H1 (cell line): ENCODE measurements around the gene ATP5F1E. TPM values are rescaled to one million over a fixed set of nuclear protein-coding genes. Genes with fewer than 3 reads are reported as not detected.

Experiments
- CTCF ChIA-PET: fragments of 300-600 bp; sonication (Branson Sonifier 250); formaldehyde crosslinking; loops from one replicate; lab custom pipeline; 2021; ENCODE audit not compliant: partially characterized antibody; lab: Charles Lee
- POLR2A ChIA-PET: fragments of 300-600 bp; sonication (Branson Sonifier 250); formaldehyde crosslinking; loops from one replicate; lab custom pipeline; 2021; ENCODE audit warnings: inconsistent platforms; ENCODE audit not compliant: partially characterized antibody; lab: Charles Lee
- DNase-seq, 2 experiments: peaks; one replicate each; pipeline versions ENCODE4 v3.0.0 to v3.0.0-alpha.2; 2010 to 2022; ENCODE audit warnings: low spot score in 2 of 2, low read depth in 1 of 2, mixed read lengths in 1 of 2
- FAIRE-seq: peaks from 2 replicates; lab custom pipeline; 2011; peaks lifted over from hg19 to GRCh38; lab: Jason Lieb, UNC
- H2AFZ ChIP-seq: 2 replicates; pipeline ENCODE4 v1.8.1; 2012; ENCODE audit warnings: low read length, inconsistent platforms
- H2AK5ac ChIP-seq: 2 replicates; pipeline ENCODE4 v1.6.1; 2013; ENCODE audit warnings: low read depth, low read length
- H2BK120ac ChIP-seq: replicated peaks from 2 replicates; pipeline ENCODE3; 2013; ENCODE audit warnings: low read depth, low read length, inconsistent platforms
- H2BK12ac ChIP-seq: 2 replicates; pipeline ENCODE4 v1.6.1; 2013; ENCODE audit warnings: low read depth, low read length
- H2BK15ac ChIP-seq: 2 replicates; pipeline ENCODE4 v1.6.1; 2013; ENCODE audit warnings: low read length
- H2BK20ac ChIP-seq: 2 replicates; pipeline ENCODE4 v1.6.1; 2013; ENCODE audit warnings: low read length
- H2BK5ac ChIP-seq: 2 replicates; pipeline ENCODE4 v1.6.1; 2013; ENCODE audit warnings: low read depth, low read length
- H3K14ac ChIP-seq: 2 replicates; pipeline ENCODE4 v1.6.1; 2013; ENCODE audit warnings: inconsistent platforms; ENCODE audit not compliant: insufficient read length
- H3K18ac ChIP-seq: 2 replicates; pipeline ENCODE4 v1.6.1; 2013; ENCODE audit warnings: low read length; ENCODE audit errors: extremely low read depth
- H3K23ac ChIP-seq: 2 replicates; pipeline ENCODE4 v1.6.1; 2013; ENCODE audit warnings: inconsistent platforms; ENCODE audit not compliant: insufficient read length
- H3K23me2 ChIP-seq: 2 replicates; pipeline ENCODE4 v1.6.1; 2013; ENCODE audit warnings: low read depth, low read length
- H3K27ac ChIP-seq: 2 replicates; pipeline ENCODE4 v1.6.1; 2011; ENCODE audit warnings: low read depth, low read length, inconsistent platforms
- H3K27me3 ChIP-seq, 4 experiments: replicated peaks in 1 of 4; 1 replicate in 1 of 4; 2 replicates in 3 of 4; pipeline versions ENCODE4 v1.6.1 to v1.8.1; 2011 to 2013; ENCODE audit warnings: low read length in 3 of 4, mild to moderate bottlenecking in 3 of 4, inconsistent platforms in 2 of 4, mixed read lengths in 2 of 4, moderate library complexity in 1 of 4; ENCODE audit not compliant: control insufficient read depth in 3 of 4, insufficient read depth in 3 of 4; ENCODE audit errors: extremely low read depth in 1 of 4
- H3K36me3 ChIP-seq, 4 experiments: 2 replicates each; pipeline versions ENCODE4 v1.6.1 to v1.8.1; 2011 to 2013; ENCODE audit warnings: mild to moderate bottlenecking in 4 of 4, low read length in 3 of 4, moderate library complexity in 2 of 4, control low read depth in 1 of 4, inconsistent platforms in 1 of 4; ENCODE audit not compliant: insufficient read depth in 4 of 4, control insufficient read depth in 2 of 4
- H3K4ac ChIP-seq: replicated peaks from 2 replicates; pipeline ENCODE3; 2013; ENCODE audit warnings: low read length, low read depth, mixed read lengths, inconsistent platforms; ENCODE audit not compliant: insufficient read length
- H3K4me1 ChIP-seq, 4 experiments: replicated peaks in 1 of 4; 1 replicate in 1 of 4; 2 replicates in 3 of 4; pipeline versions ENCODE4 v1.6.1 to v1.8.1; 2011 to 2013; ENCODE audit warnings: low read length in 3 of 4, inconsistent platforms in 2 of 4, mixed read lengths in 1 of 4; ENCODE audit not compliant: insufficient read depth in 4 of 4, control insufficient read depth in 3 of 4
- H3K4me2 ChIP-seq, 2 experiments: 2 replicates each; pipeline versions ENCODE4 v1.6.1 to v1.8.1; 2011 to 2013; ENCODE audit warnings: low read depth in 2 of 2, low read length in 2 of 2, control low read depth in 1 of 2, inconsistent platforms in 1 of 2, mild to moderate bottlenecking in 1 of 2; ENCODE audit not compliant: insufficient read depth in 1 of 2
- H3K4me3 ChIP-seq, 4 experiments: fragments of 200-600, 300-600 bp in 1 of 4; sonication (generic), shearing (Covaris generic), sonication (Bioruptor Twin) in 1 of 4; 2 replicates each; pipeline versions ENCODE4 v1.5.1 to v1.8.1; 2011 to 2016; ENCODE audit warnings: low read length in 4 of 4, low read depth in 3 of 4, control low read depth in 2 of 4, inconsistent platforms in 2 of 4, mild to moderate bottlenecking in 2 of 4, mixed read lengths in 1 of 4, moderate library complexity in 1 of 4; ENCODE audit not compliant: insufficient read depth in 2 of 4; ENCODE audit errors: extremely low read depth in 1 of 4
- H3K56ac ChIP-seq: replicated peaks from 2 replicates; pipeline ENCODE3; 2013; ENCODE audit warnings: low read depth, mild to moderate bottlenecking, mixed read lengths, low read length, inconsistent platforms; ENCODE audit not compliant: insufficient read length
- H3K79me1 ChIP-seq: 2 replicates; pipeline ENCODE4 v1.6.1; 2013; ENCODE audit warnings: low read depth, low read length, control low read depth
- H3K79me2 ChIP-seq, 2 experiments: 2 replicates each; pipeline versions ENCODE4 v1.6.1 to v1.8.1; 2012 to 2013; ENCODE audit warnings: low read length in 2 of 2, mild to moderate bottlenecking in 2 of 2, inconsistent platforms in 1 of 2; ENCODE audit not compliant: insufficient read depth in 2 of 2, control insufficient read depth in 1 of 2
- H3K9ac ChIP-seq, 4 experiments: replicated peaks in 1 of 4; 1 replicate in 1 of 4; 2 replicates in 3 of 4; pipeline versions ENCODE4 v1.6.1 to v1.8.1; 2011 to 2013; ENCODE audit warnings: low read depth in 3 of 4, low read length in 3 of 4, control low read depth in 2 of 4, mild to moderate bottlenecking in 2 of 4, moderate library complexity in 2 of 4, inconsistent platforms in 1 of 4; ENCODE audit errors: extremely low read depth in 1 of 4
- H3K9me3 ChIP-seq, 2 experiments: 2 replicates each; pipeline versions ENCODE4 v1.6.1 to v1.8.1; 2012 to 2013; ENCODE audit warnings: mild to moderate bottlenecking in 2 of 2, moderate library complexity in 2 of 2, control low read depth in 1 of 2, inconsistent platforms in 1 of 2, low read depth in 1 of 2, low read length in 1 of 2, mixed read lengths in 1 of 2; ENCODE audit not compliant: insufficient read depth in 2 of 2
- H4K20me1 ChIP-seq, 2 experiments: replicated peaks in 1 of 2; 2 replicates each; pipeline versions ENCODE3 to v1.8.1; 2011 to 2013; ENCODE audit warnings: inconsistent platforms in 2 of 2, low read length in 2 of 2, mild to moderate bottlenecking in 1 of 2; ENCODE audit not compliant: insufficient read depth in 2 of 2, control insufficient read depth in 1 of 2
- H4K5ac ChIP-seq: 2 replicates; pipeline ENCODE4 v1.6.1; 2013; ENCODE audit warnings: low read length, low read depth, mixed read lengths, inconsistent platforms; ENCODE audit not compliant: insufficient read length
- H4K8ac ChIP-seq: 2 replicates; pipeline ENCODE4 v1.8.0; 2013; ENCODE audit warnings: mild to moderate bottlenecking, moderate library complexity, low read length, inconsistent platforms; ENCODE audit not compliant: insufficient read depth; ENCODE audit errors: extremely low read depth
- H4K91ac ChIP-seq: replicated peaks from 2 replicates; pipeline ENCODE3; 2013; ENCODE audit warnings: low read length, mixed read lengths, inconsistent platforms; ENCODE audit not compliant: insufficient read length
- ASH2L ChIP-seq: fragments of 200-600, 300-600 bp; sonication (generic); IDR thresholded peaks from one replicate; pipeline ENCODE4 v1.7.1; 2017; ENCODE audit warnings: low read length
- CHD1 ChIP-seq: IDR thresholded peaks from 2 replicates; pipeline ENCODE4 v1.6.1; 2012; ENCODE audit warnings: low read depth, low read length, improper control_type of control experiment
- CTBP2 ChIP-seq: IDR thresholded peaks from 2 replicates; pipeline ENCODE4 v1.7.0; 2011; ENCODE audit warnings: borderline replicate concordance, mild to moderate bottlenecking, moderate library complexity, mixed read lengths, low read length; ENCODE audit not compliant: insufficient read depth, insufficient read length
- GTF2F1 ChIP-seq: IDR thresholded peaks from 2 replicates; pipeline ENCODE4 v1.6.1; 2012; ENCODE audit warnings: low read depth, low read length, improper control_type of control experiment, borderline replicate concordance
- JUND ChIP-seq: IDR thresholded peaks from 2 replicates; pipeline ENCODE4 v1.6.1; 2011; ENCODE audit warnings: mild to moderate bottlenecking, improper control_type of control experiment, low read length
- KDM5A ChIP-seq: fragments of 200-600 bp; IDR thresholded peaks from 2 replicates; pipeline ENCODE4 v1.7.1; 2012; ENCODE audit warnings: mild to moderate bottlenecking, low read length, inconsistent platforms, mixed read lengths
- MAFK ChIP-seq: IDR thresholded peaks from 2 replicates; pipeline ENCODE4 v1.6.1; 2012; ENCODE audit warnings: low read depth, mild to moderate bottlenecking, improper control_type of control experiment, low read length
- MAX ChIP-seq: IDR thresholded peaks from 2 replicates; pipeline ENCODE4 v1.6.1; 2012; ENCODE audit warnings: inconsistent platforms
- RAD21 ChIP-seq, 2 experiments: IDR thresholded peaks in 1 of 2; conservative IDR thresholded peaks in 1 of 2; 2 replicates each; pipeline ENCODE4 v1.6.1; 2011; ENCODE audit warnings: low read depth in 2 of 2, low read length in 2 of 2, improper control_type of control experiment in 1 of 2, inconsistent platforms in 1 of 2, mild to moderate bottlenecking in 1 of 2, moderate library complexity in 1 of 2
- RBBP5 ChIP-seq: IDR thresholded peaks from 2 replicates; pipeline ENCODE4 v1.7.1; 2012; ENCODE audit warnings: low read depth, mild to moderate bottlenecking, inconsistent platforms, low read length, moderate library complexity, borderline replicate concordance
- RXRA ChIP-seq: IDR thresholded peaks from 2 replicates; pipeline ENCODE4 v1.6.1; 2011; ENCODE audit warnings: low read depth, mild to moderate bottlenecking, low read length, moderate library complexity; ENCODE audit not compliant: insufficient read depth
- SIX5 ChIP-seq: IDR thresholded peaks from 2 replicates; pipeline ENCODE4 v1.6.1; 2011; ENCODE audit warnings: mild to moderate bottlenecking, low read depth, low read length
- SP4 ChIP-seq: IDR thresholded peaks from 2 replicates; pipeline ENCODE4 v1.6.1; 2012; ENCODE audit warnings: low read length, inconsistent platforms
- WGBS, 2 experiments: shearing (Covaris generic) in 1 of 2; methylation state at CpG; one replicate each; pipeline versions ENCODE4 v1.1.6 to v1.1.7; 2013 to 2015; ENCODE audit warnings: low lambda C conversion rate in 2 of 2, mixed read lengths in 2 of 2, inconsistent platforms in 1 of 2, low coverage in 1 of 2, missing lambda C conversion rate in 1 of 2; ENCODE audit not compliant: insufficient replicate concordance in 2 of 2, insufficient coverage in 1 of 2, insufficient read length in 1 of 2; ENCODE audit errors: extremely low coverage in 1 of 2, missing lambda C conversion rate in 1 of 2; 5-methylcytosine and 5-hydroxymethylcytosine counted together
- polyA plus RNA-seq, 7 experiments: library from polyadenylated mRNA; depleted of rRNA in 3 of 7; stranded (reverse) in 5 of 7; unstranded in 2 of 7; fragments of >200 nt in 5 of 7; fragments of 200-250 nt in 2 of 7; gene quantifications; 1 replicate in 5 of 7; 2 replicates in 1 of 7; 4 replicates in 1 of 7; pipeline versions ENCODE4 v1.2.1 to v1.2.3, GENCODE V29; 2011 to 2013; ENCODE audit warnings: missing spikeins in 2 of 7, mixed read lengths in 2 of 7
- total RNA-seq: library from RNA; stranded (reverse); fragmentation: NEBNext Ultra II Directional; extraction: Animal tissue kit (Norgen Biotek cat#: 25700); gene quantifications from 2 replicates; pipeline ENCODE4 v1.2.1, GENCODE V29; 2021

ATP5F1E gene
- total and polyA plus RNA-seq, 2 of the 8 experiments (the other 6 are each of a cell fraction or from before 2014, with no cell fraction given) = 15.7 to 47.8 TPM

DNA sequence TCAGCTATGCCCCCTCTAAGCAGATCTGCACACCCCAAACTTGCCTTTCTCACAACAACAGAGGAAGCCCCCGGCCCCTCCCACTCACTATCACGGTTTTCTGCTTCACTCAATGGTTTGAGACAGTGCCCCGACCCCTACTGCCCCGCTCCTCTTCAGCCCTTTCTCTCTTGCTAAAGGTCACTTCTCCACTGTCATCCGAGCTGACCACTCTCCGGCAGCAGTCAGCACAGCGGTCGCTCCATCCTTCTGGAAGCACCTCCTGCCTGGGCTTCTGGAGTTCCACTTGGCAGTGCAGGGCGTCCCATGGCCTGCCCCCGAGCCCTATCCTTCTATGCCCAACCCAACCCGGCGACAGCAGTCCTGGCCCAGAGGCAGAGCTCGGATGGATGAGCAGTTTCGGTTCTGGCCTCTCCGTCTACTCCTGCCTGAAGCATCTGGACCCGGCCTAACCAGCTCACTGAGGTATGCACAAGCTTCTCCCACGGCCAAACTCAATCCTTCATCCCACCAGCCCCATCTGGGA is 29.2 kb downstream of the ATP5F1E start:
- no peak overlapping the region for H4K91ac ChIP-seq
- H3K9ac ChIP-seq = no peak overlapping the region
- WGBS, 2 experiments = 87% methylated on average over 17 of the region's 17 CpGs; no CpG with 5 or more reads in 1 of the 2 experiments
- no peak overlapping the region for H4K8ac ChIP-seq
- POLR2A ChIA-PET = interaction anchor here (2.0 kb wide), 1 partner anchor 10 kb away, joined by 6 read pairs; no protein-coding TSS in a partner anchor
- no peak overlapping the region for H3K14ac ChIP-seq
- no peak for FAIRE-seq
- H3K27me3 ChIP-seq = peaks cover 0 to 6% (median 2%) of the 10 kb centered on the region in 4 experiments; a peak in 3 of 7 replicates
- no peak overlapping the region for H2BK5ac ChIP-seq
- no peaks in the 10 kb centered on the region for H3K36me3 ChIP-seq
- H3K27ac ChIP-seq = no peak overlapping the region
- CTCF ChIA-PET = interaction anchor here (0.8 kb wide), 1 partner anchor 219 kb away, joined by 4 read pairs; no protein-coding TSS in a partner anchor
- H3K4me1 ChIP-seq = peaks cover 0 to 8% (median 5%) of the 10 kb centered on the region in 4 experiments; a peak in 3 of 7 replicates
- no peak overlapping the region for H2AK5ac ChIP-seq
- no peak overlapping the region for H2BK120ac ChIP-seq
- no peak overlapping the region for H3K18ac ChIP-seq
- H4K20me1 ChIP-seq = peaks cover 0 to 6% of the 10 kb centered on the region in 2 experiments
- peaks cover 2% of the 10 kb centered on the region; the same call in 1 of the 2 replicates for H3K23me2 ChIP-seq
- H2BK20ac ChIP-seq = no peak overlapping the region
- H3K56ac ChIP-seq = no peak overlapping the region
- no peaks in the 10 kb centered on the region for H3K79me2 ChIP-seq
- H2BK15ac ChIP-seq = no peak overlapping the region
- no peak overlapping the region for H3K4me2 ChIP-seq
- H2AFZ ChIP-seq = no peak overlapping the region
- H4K5ac ChIP-seq = no peak overlapping the region
- no peak overlapping the region for H3K4ac ChIP-seq
- TF ChIP-seq GTF2F1 = no peak
- no peak for TF ChIP-seq RBBP5
- TF ChIP-seq CHD1 = no peak
- TF ChIP-seq MAX = no peak
- TF ChIP-seq SIX5 = no peak
- no peak for TF ChIP-seq CTBP2
- no peak for TF ChIP-seq SP4
- no peak for TF ChIP-seq MAFK
- TF ChIP-seq JUND = no peak
- no peak for TF ChIP-seq RXRA
- no peak for TF ChIP-seq RAD21 (IDR thresholded peaks at IDR 0.05 in 1 of 2, conservative IDR thresholded peaks at IDR 0.05 in 1 of 2; ENCODE audit: low read depth in 2 of 2, low read length in 2 of 2)
- no peak for TF ChIP-seq KDM5A
- TF ChIP-seq ASH2L = no peak
- H3K4me3 ChIP-seq = no peak overlapping the region
- H3K9me3 ChIP-seq = no peaks in the 10 kb centered on the region
- H3K79me1 ChIP-seq = no peaks in the 10 kb centered on the region
- H3K23ac ChIP-seq = no peak overlapping the region
- DNase-seq = no peak
- no peak overlapping the region for H2BK12ac ChIP-seq
